IMR-90 (cell line): ENCODE measurements around the gene TTC39C. TPM values are rescaled to one million over a fixed set of nuclear protein-coding genes. Genes with fewer than 3 reads are reported as not detected.

Source experiments
- ATAC-seq: fragments of 200-7000 bp; cut with Tn5 transposase; 2 replicates; pipeline ENCODE4 v1.9.1; 2020; ENCODE audit warnings: low read depth, mild to moderate bottlenecking, moderate library complexity
- BruUV-seq: library from RNA; stranded (reverse); fragments of 400-500 nt; replicated peaks from 2 replicates; lab custom pipeline; 2021; lab: Mats Ljungman, UMichigan
- CTCF ChIA-PET: fragments of 300-600 bp; formaldehyde crosslinking; extraction: SDS; loops from one replicate; lab custom pipeline; 2021; ENCODE audit warnings: antibody characterized with exemption; lab: Yijun Ruan, JAX
- POLR2A ChIA-PET: fragments of 300-600 bp; sonication (Branson Sonifier 250); formaldehyde crosslinking; loops from one replicate; lab custom pipeline; 2022; ENCODE audit warnings: antibody characterized with exemption; ENCODE audit not compliant: unreplicated experiment; lab: Charles Lee
- DNase-seq: peaks from one replicate; pipeline ENCODE4 v3.0.0; 2013
- H2AFZ ChIP-seq: replicated peaks from 2 replicates; pipeline ENCODE3; 2013; ENCODE audit warnings: low read length, mild to moderate bottlenecking; ENCODE audit not compliant: poor library complexity
- H2AK5ac ChIP-seq: 2 replicates; pipeline ENCODE4 v1.6.1; 2013; ENCODE audit warnings: low read depth, low read length, inconsistent platforms
- H2AK9ac ChIP-seq: replicated peaks from 2 replicates; pipeline ENCODE3; 2013; ENCODE audit warnings: mild to moderate bottlenecking, low read depth, low read length, moderate library complexity; ENCODE audit not compliant: poor library complexity
- H2BK120ac ChIP-seq: 2 replicates; pipeline ENCODE4 v1.6.1; 2013; ENCODE audit warnings: low read depth, low read length, inconsistent platforms
- H2BK15ac ChIP-seq: 3 replicates; pipeline ENCODE4 v1.6.1; 2013; ENCODE audit warnings: low read depth, low read length, inconsistent platforms
- H2BK20ac ChIP-seq: 2 replicates; pipeline ENCODE4 v1.6.1; 2013; ENCODE audit warnings: low read depth, mild to moderate bottlenecking, inconsistent platforms, low read length, moderate library complexity
- H2BK5ac ChIP-seq: 2 replicates; pipeline ENCODE4 v1.6.1; 2013; ENCODE audit warnings: mild to moderate bottlenecking, low read depth, low read length, inconsistent platforms; ENCODE audit not compliant: poor library complexity, severe bottlenecking
- H3K14ac ChIP-seq: replicated peaks from 2 replicates; pipeline ENCODE4 v1.6.1; 2013; ENCODE audit warnings: low read depth, low read length, inconsistent platforms
- H3K18ac ChIP-seq: 2 replicates; pipeline ENCODE4 v1.6.1; 2013; ENCODE audit warnings: low read depth, low read length, control low read depth
- H3K23ac ChIP-seq: 2 replicates; pipeline ENCODE4 v1.6.1; 2013; ENCODE audit warnings: low read depth, low read length, inconsistent platforms
- H3K27ac ChIP-seq: 2 replicates; pipeline ENCODE4 v1.5.1; 2013; ENCODE audit warnings: mild to moderate bottlenecking, control low read depth, low read length; ENCODE audit not compliant: insufficient read depth
- H3K27me3 ChIP-seq: 2 replicates; pipeline ENCODE4 v1.6.1; 2013; ENCODE audit warnings: low read length; ENCODE audit not compliant: control insufficient read depth, insufficient read depth
- H3K36me3 ChIP-seq: 2 replicates; pipeline ENCODE4 v1.6.1; 2013; ENCODE audit warnings: low read length, mixed read lengths; ENCODE audit not compliant: control insufficient read depth, insufficient read depth
- H3K4ac ChIP-seq: 2 replicates; pipeline ENCODE4 v1.6.1; 2013; ENCODE audit warnings: low read depth, low read length, inconsistent platforms
- H3K4me1 ChIP-seq: 2 replicates; pipeline ENCODE4 v1.6.1; 2013; ENCODE audit warnings: low read length, mixed read lengths; ENCODE audit not compliant: control insufficient read depth, insufficient read depth
- H3K4me2 ChIP-seq: 2 replicates; pipeline ENCODE4 v1.6.1; 2013; ENCODE audit warnings: low read depth, mild to moderate bottlenecking, control low read depth, low read length, moderate library complexity
- H3K4me3 ChIP-seq: 2 replicates; pipeline ENCODE4 v1.5.1; 2013; ENCODE audit warnings: low read depth, mild to moderate bottlenecking, control low read depth, low read length, moderate library complexity; ENCODE audit not compliant: insufficient read depth
- H3K56ac ChIP-seq: 2 replicates; pipeline ENCODE4 v1.6.1; 2013; ENCODE audit warnings: low read length, inconsistent platforms; ENCODE audit not compliant: insufficient read depth; ENCODE audit errors: extremely low read depth
- H3K79me1 ChIP-seq, 2 experiments: 2 replicates each; pipeline ENCODE4 v1.6.1; 2013; ENCODE audit warnings: low read length in 2 of 2, inconsistent platforms in 1 of 2, low read depth in 1 of 2
- H3K9ac ChIP-seq: 2 replicates; pipeline ENCODE4 v1.6.1; 2013; ENCODE audit warnings: low read depth, low read length, control low read depth
- H3K9me1 ChIP-seq: 2 replicates; pipeline ENCODE4 v1.6.1; 2013; ENCODE audit warnings: low read length, inconsistent platforms; ENCODE audit not compliant: insufficient read depth
- H3K9me3 ChIP-seq: 2 replicates; pipeline ENCODE4 v1.6.1; 2013; ENCODE audit warnings: low read length; ENCODE audit not compliant: control insufficient read depth, insufficient read depth
- H4K20me1 ChIP-seq: 2 replicates; pipeline ENCODE4 v1.6.1; 2013; ENCODE audit warnings: low read length, inconsistent platforms; ENCODE audit not compliant: insufficient read depth
- H4K5ac ChIP-seq: 2 replicates; pipeline ENCODE4 v1.6.1; 2013; ENCODE audit warnings: mild to moderate bottlenecking, low read depth, low read length, control low read depth
- H4K8ac ChIP-seq, 2 experiments: 2 replicates each; pipeline ENCODE4 v1.6.1; 2013; ENCODE audit warnings: low read depth in 2 of 2, low read length in 2 of 2, control low read depth in 1 of 2, inconsistent platforms in 1 of 2
- H4K91ac ChIP-seq: 2 replicates; pipeline ENCODE4 v1.6.1; 2013; ENCODE audit warnings: low read depth, low read length, inconsistent platforms; ENCODE audit not compliant: insufficient read depth
- BHLHE40 ChIP-seq: fragments of 150-350 bp; IDR thresholded peaks from 2 replicates; pipeline ENCODE4 v1.6.1; 2016; ENCODE audit warnings: mild to moderate bottlenecking, low read depth, low read length
- CEBPB ChIP-seq: IDR thresholded peaks from 2 replicates; pipeline ENCODE4 v1.6.1; 2012; ENCODE audit warnings: low read depth, low read length, improper control_type of control experiment
- CHD1 ChIP-seq: IDR thresholded peaks from 2 replicates; pipeline ENCODE4 v1.6.1; 2012; ENCODE audit warnings: low read depth, low read length, improper control_type of control experiment
- CTCF ChIP-seq: conservative IDR thresholded peaks from 2 replicates; pipeline ENCODE4 v1.5.1; 2012; ENCODE audit warnings: mild to moderate bottlenecking, low read depth, low read length, improper control_type of control experiment
- ELK1 ChIP-seq: fragments of 150-350 bp; IDR thresholded peaks from 2 replicates; pipeline ENCODE4 v1.6.1; 2016; ENCODE audit warnings: low read depth, mild to moderate bottlenecking, low read length, moderate library complexity, borderline replicate concordance
- FOS ChIP-seq: fragments of 150-350 bp; IDR thresholded peaks from 2 replicates; pipeline ENCODE4 v1.6.1; 2016; ENCODE audit warnings: low read depth, low read length
- MAFK ChIP-seq: IDR thresholded peaks from 2 replicates; pipeline ENCODE4 v1.6.1; 2012; ENCODE audit warnings: low read depth, low read length, improper control_type of control experiment
- MAZ ChIP-seq: IDR thresholded peaks from 2 replicates; pipeline ENCODE4 v1.6.1; 2012; ENCODE audit warnings: low read depth, mild to moderate bottlenecking, low read length, improper control_type of control experiment, moderate library complexity, borderline replicate concordance
- MXI1 ChIP-seq: IDR thresholded peaks from 2 replicates; pipeline ENCODE4 v1.6.1; 2012; ENCODE audit warnings: low read depth, mild to moderate bottlenecking, low read length, moderate library complexity, borderline replicate concordance
- NFE2L2 ChIP-seq: fragments of 150-350 bp; IDR thresholded peaks from 2 replicates; pipeline ENCODE4 v1.6.1; 2016; ENCODE audit warnings: low read depth, mild to moderate bottlenecking, low read length
- POLR2A ChIP-seq: IDR thresholded peaks from 2 replicates; pipeline ENCODE4 v1.6.1; 2012; ENCODE audit warnings: mild to moderate bottlenecking, low read depth, low read length
- RAD21 ChIP-seq: IDR thresholded peaks from 2 replicates; pipeline ENCODE4 v1.6.1; 2012; ENCODE audit warnings: low read length, improper control_type of control experiment
- RCOR1 ChIP-seq: IDR thresholded peaks from 2 replicates; pipeline ENCODE4 v1.6.1; 2012; ENCODE audit warnings: mild to moderate bottlenecking, low read length, improper control_type of control experiment; ENCODE audit not compliant: insufficient replicate concordance
- USF2 ChIP-seq: fragments of 150-350 bp; IDR thresholded peaks from 2 replicates; pipeline ENCODE4 v1.6.1; 2017; ENCODE audit warnings: mild to moderate bottlenecking, antibody characterized with exemption, low read length, low read depth
- WGBS, 2 experiments: methylation state at CpG; one replicate each; pipeline versions ENCODE4 v1.1.5 to v1.1.7; 2013; ENCODE audit warnings: missing lambda C conversion rate in 2 of 2; ENCODE audit not compliant: insufficient read length in 1 of 2; ENCODE audit errors: extremely low coverage in 2 of 2; 5-methylcytosine and 5-hydroxymethylcytosine counted together
- dilution Hi-C: fragments of 300-500 bp; cut with HindIII; formaldehyde crosslinking; loops from one replicate; pipeline ENCODE4 v1.14.3; 2018; ENCODE audit warnings: low sequenced_read_pairs; ENCODE audit not compliant: unreplicated experiment
- in situ Hi-C: fragments of 300-500 bp; cut with MboI; formaldehyde crosslinking; loops from 3 replicates; pipeline ENCODE4 v1.14.3; 2019; ENCODE audit warnings: low sequenced_read_pairs, inconsistent platforms, mixed read lengths
- intact Hi-C: fragments of 100-400 bp; cut with micrococcal nuclease; formaldehyde crosslinking; loops from 2 replicates; pipeline ENCODE4 v1.10.0; 2022
- polyA plus RNA-seq, 3 experiments: library from polyadenylated mRNA; depleted of rRNA; stranded (reverse); fragments of >200 nt; gene quantifications; 2 replicates each; pipeline ENCODE4 v1.2.3, GENCODE V29; 2012; ENCODE audit warnings: low replicate concordance in 1 of 3
- total RNA-seq: library from RNA; depleted of rRNA; stranded (reverse); fragments of >200 nt; gene quantifications from 2 replicates; pipeline ENCODE4 v1.2.3, GENCODE V29; 2012

Gene TTC39C
- total and polyA plus RNA-seq, 2 of the 4 experiments (the other 2 are of a cell fraction) = 8.0 to 20.8 TPM

GRCh38 chr18:24057804-24058203 is 43.2 kb downstream of the TTC39C start:
- Histone ChIP-seq H3K4me2 (no peak overlapping the region), H2AK5ac (no peak overlapping the region), H4K8ac (no peak overlapping the region), H4K91ac (no peak overlapping the region), H3K9me1 (peaks cover 3% of the 10 kb centered on the region; the same call in 1 of the 2 replicates), H2BK20ac (no peak overlapping the region), H3K79me1 (peaks cover 23 to 29% of the 10 kb centered on the region in 2 experiments), H3K9me3 (no peaks in the 10 kb centered on the region), H2BK120ac (no peak overlapping the region), H3K23ac (no peak overlapping the region), H3K18ac (no peak overlapping the region), H3K4me3 (no peak overlapping the region), H3K27ac (no peak overlapping the region), H2BK15ac (no peak overlapping the region), H3K27me3 (no peaks in the 10 kb centered on the region), H2AFZ (no peak overlapping the region), H2BK5ac (no peak overlapping the region), H4K5ac (no peak overlapping the region), H2AK9ac (no peak overlapping the region), H3K56ac (no peak overlapping the region), H3K4ac (no peak overlapping the region), H3K4me1 (peaks cover 7% of the 10 kb centered on the region), H3K36me3 (no peaks in the 10 kb centered on the region), H3K14ac (no peak overlapping the region), H4K20me1 (peaks cover 18% of the 10 kb centered on the region; the same call in 1 of the 2 replicates), H3K9ac (no peak overlapping the region)
- ATAC-seq = no peak
- POLR2A ChIA-PET = no interaction called here
- CTCF ChIA-PET = no interaction called here
- TF ChIP-seq CTCF (no peak), MAZ (no peak), USF2 (no peak), RCOR1 (no peak), BHLHE40 (no peak), FOS (no peak), ELK1 (no peak), RAD21 (no peak), MAFK (no peak), NFE2L2 (no peak), POLR2A (no peak), MXI1 (no peak), CEBPB (no peak), CHD1 (no peak)
- WGBS, 2 experiments = no CpG with 5 or more reads among the region's 1 CpG
- intact Hi-C loops (no loop called here), dilution Hi-C loops (no loop called here), in situ Hi-C loops (no loop called here)
- no peak for DNase-seq
- no TSS peak for BruUV-seq
